IMR-90 (cell line): Measurements from ENCODE around the gene GGA3. TPM values are rescaled to one million over a fixed set of nuclear protein-coding genes. Genes with fewer than 3 reads are reported as not detected.

Source experiments
- ATAC-seq: fragments of 200-7000 bp; cut with Tn5 transposase; 2 replicates; pipeline ENCODE4 v1.9.1; 2020; ENCODE audit warnings: low read depth, mild to moderate bottlenecking, moderate library complexity
- BruUV-seq: library from RNA; stranded (reverse); fragments of 400-500 nt; replicated peaks from 2 replicates; lab custom pipeline; 2021; lab: Mats Ljungman, UMichigan
- CTCF ChIA-PET: fragments of 300-600 bp; formaldehyde crosslinking; extraction: SDS; loops from one replicate; lab custom pipeline; 2021; ENCODE audit warnings: antibody characterized with exemption; lab: Yijun Ruan, JAX
- POLR2A ChIA-PET: fragments of 300-600 bp; sonication (Branson Sonifier 250); formaldehyde crosslinking; loops from one replicate; lab custom pipeline; 2022; ENCODE audit warnings: antibody characterized with exemption; ENCODE audit not compliant: unreplicated experiment; lab: Charles Lee
- DNase-seq: peaks from one replicate; pipeline ENCODE4 v3.0.0; 2013
- H2AFZ ChIP-seq: replicated peaks from 2 replicates; pipeline ENCODE3; 2013; ENCODE audit warnings: low read length, mild to moderate bottlenecking; ENCODE audit not compliant: poor library complexity
- H2AK5ac ChIP-seq: 2 replicates; pipeline ENCODE4 v1.6.1; 2013; ENCODE audit warnings: low read depth, low read length, inconsistent platforms
- H2AK9ac ChIP-seq: replicated peaks from 2 replicates; pipeline ENCODE3; 2013; ENCODE audit warnings: mild to moderate bottlenecking, low read depth, low read length, moderate library complexity; ENCODE audit not compliant: poor library complexity
- H2BK120ac ChIP-seq: 2 replicates; pipeline ENCODE4 v1.6.1; 2013; ENCODE audit warnings: low read depth, low read length, inconsistent platforms
- H2BK15ac ChIP-seq: 3 replicates; pipeline ENCODE4 v1.6.1; 2013; ENCODE audit warnings: low read depth, low read length, inconsistent platforms
- H2BK20ac ChIP-seq: 2 replicates; pipeline ENCODE4 v1.6.1; 2013; ENCODE audit warnings: low read depth, mild to moderate bottlenecking, inconsistent platforms, low read length, moderate library complexity
- H2BK5ac ChIP-seq: 2 replicates; pipeline ENCODE4 v1.6.1; 2013; ENCODE audit warnings: mild to moderate bottlenecking, low read depth, low read length, inconsistent platforms; ENCODE audit not compliant: poor library complexity, severe bottlenecking
- H3K14ac ChIP-seq: replicated peaks from 2 replicates; pipeline ENCODE4 v1.6.1; 2013; ENCODE audit warnings: low read depth, low read length, inconsistent platforms
- H3K18ac ChIP-seq: 2 replicates; pipeline ENCODE4 v1.6.1; 2013; ENCODE audit warnings: low read depth, low read length, control low read depth
- H3K23ac ChIP-seq: 2 replicates; pipeline ENCODE4 v1.6.1; 2013; ENCODE audit warnings: low read depth, low read length, inconsistent platforms
- H3K27ac ChIP-seq: 2 replicates; pipeline ENCODE4 v1.5.1; 2013; ENCODE audit warnings: mild to moderate bottlenecking, control low read depth, low read length; ENCODE audit not compliant: insufficient read depth
- H3K27me3 ChIP-seq: 2 replicates; pipeline ENCODE4 v1.6.1; 2013; ENCODE audit warnings: low read length; ENCODE audit not compliant: control insufficient read depth, insufficient read depth
- H3K36me3 ChIP-seq: 2 replicates; pipeline ENCODE4 v1.6.1; 2013; ENCODE audit warnings: low read length, mixed read lengths; ENCODE audit not compliant: control insufficient read depth, insufficient read depth
- H3K4ac ChIP-seq: 2 replicates; pipeline ENCODE4 v1.6.1; 2013; ENCODE audit warnings: low read depth, low read length, inconsistent platforms
- H3K4me1 ChIP-seq: 2 replicates; pipeline ENCODE4 v1.6.1; 2013; ENCODE audit warnings: low read length, mixed read lengths; ENCODE audit not compliant: control insufficient read depth, insufficient read depth
- H3K4me2 ChIP-seq: 2 replicates; pipeline ENCODE4 v1.6.1; 2013; ENCODE audit warnings: low read depth, mild to moderate bottlenecking, control low read depth, low read length, moderate library complexity
- H3K4me3 ChIP-seq: 2 replicates; pipeline ENCODE4 v1.5.1; 2013; ENCODE audit warnings: low read depth, mild to moderate bottlenecking, control low read depth, low read length, moderate library complexity; ENCODE audit not compliant: insufficient read depth
- H3K56ac ChIP-seq: 2 replicates; pipeline ENCODE4 v1.6.1; 2013; ENCODE audit warnings: low read length, inconsistent platforms; ENCODE audit not compliant: insufficient read depth; ENCODE audit errors: extremely low read depth
- H3K79me1 ChIP-seq, 2 experiments: 2 replicates each; pipeline ENCODE4 v1.6.1; 2013; ENCODE audit warnings: low read length in 2 of 2, inconsistent platforms in 1 of 2, low read depth in 1 of 2
- H3K9ac ChIP-seq: 2 replicates; pipeline ENCODE4 v1.6.1; 2013; ENCODE audit warnings: low read depth, low read length, control low read depth
- H3K9me1 ChIP-seq: 2 replicates; pipeline ENCODE4 v1.6.1; 2013; ENCODE audit warnings: low read length, inconsistent platforms; ENCODE audit not compliant: insufficient read depth
- H3K9me3 ChIP-seq: 2 replicates; pipeline ENCODE4 v1.6.1; 2013; ENCODE audit warnings: low read length; ENCODE audit not compliant: control insufficient read depth, insufficient read depth
- H4K20me1 ChIP-seq: 2 replicates; pipeline ENCODE4 v1.6.1; 2013; ENCODE audit warnings: low read length, inconsistent platforms; ENCODE audit not compliant: insufficient read depth
- H4K5ac ChIP-seq: 2 replicates; pipeline ENCODE4 v1.6.1; 2013; ENCODE audit warnings: mild to moderate bottlenecking, low read depth, low read length, control low read depth
- H4K8ac ChIP-seq, 2 experiments: 2 replicates each; pipeline ENCODE4 v1.6.1; 2013; ENCODE audit warnings: low read depth in 2 of 2, low read length in 2 of 2, control low read depth in 1 of 2, inconsistent platforms in 1 of 2
- H4K91ac ChIP-seq: 2 replicates; pipeline ENCODE4 v1.6.1; 2013; ENCODE audit warnings: low read depth, low read length, inconsistent platforms; ENCODE audit not compliant: insufficient read depth
- CEBPB ChIP-seq: IDR thresholded peaks from 2 replicates; pipeline ENCODE4 v1.6.1; 2012; ENCODE audit warnings: low read depth, low read length, improper control_type of control experiment
- FOS ChIP-seq: fragments of 150-350 bp; IDR thresholded peaks from 2 replicates; pipeline ENCODE4 v1.6.1; 2016; ENCODE audit warnings: low read depth, low read length
- POLR2A ChIP-seq: IDR thresholded peaks from 2 replicates; pipeline ENCODE4 v1.6.1; 2012; ENCODE audit warnings: mild to moderate bottlenecking, low read depth, low read length
- WGBS, 2 experiments: methylation state at CpG; one replicate each; pipeline versions ENCODE4 v1.1.5 to v1.1.7; 2013; ENCODE audit warnings: missing lambda C conversion rate in 2 of 2; ENCODE audit not compliant: insufficient read length in 1 of 2; ENCODE audit errors: extremely low coverage in 2 of 2; 5-methylcytosine and 5-hydroxymethylcytosine counted together
- dilution Hi-C: fragments of 300-500 bp; cut with HindIII; formaldehyde crosslinking; loops from one replicate; pipeline ENCODE4 v1.14.3; 2018; ENCODE audit warnings: low sequenced_read_pairs; ENCODE audit not compliant: unreplicated experiment
- in situ Hi-C: fragments of 300-500 bp; cut with MboI; formaldehyde crosslinking; loops from 3 replicates; pipeline ENCODE4 v1.14.3; 2019; ENCODE audit warnings: low sequenced_read_pairs, inconsistent platforms, mixed read lengths
- intact Hi-C: fragments of 100-400 bp; cut with micrococcal nuclease; formaldehyde crosslinking; loops from 2 replicates; pipeline ENCODE4 v1.10.0; 2022
- polyA plus RNA-seq, 3 experiments: library from polyadenylated mRNA; depleted of rRNA; stranded (reverse); fragments of >200 nt; gene quantifications; 2 replicates each; pipeline ENCODE4 v1.2.3, GENCODE V29; 2012; ENCODE audit warnings: low replicate concordance in 1 of 3
- total RNA-seq: library from RNA; depleted of rRNA; stranded (reverse); fragments of >200 nt; gene quantifications from 2 replicates; pipeline ENCODE4 v1.2.3, GENCODE V29; 2012; rRNA removed

The GGA3 gene
- total and polyA plus RNA-seq, 2 of the 4 experiments (the other 2 are of a cell fraction), result 15.1 to 35.2 TPM

- no CpG with 5 or more reads among the region's 6 CpGs for WGBS, 2 experiments
- no peak overlapping the region for H2BK120ac ChIP-seq
- no peak overlapping the region for H2BK20ac ChIP-seq
- H3K27ac ChIP-seq, result no peak overlapping the region
- H4K5ac ChIP-seq, result no peak overlapping the region
- H2AFZ ChIP-seq, result no peak overlapping the region
- DNase-seq (no peak), ATAC-seq (no peak)
- no peak overlapping the region for H2BK5ac ChIP-seq
- no peak overlapping the region for H2AK5ac ChIP-seq
- no peaks in the 10 kb centered on the region for H3K9me3 ChIP-seq
- in situ Hi-C loops, result no loop called here
- H2BK15ac ChIP-seq, result no peak overlapping the region
- H4K8ac ChIP-seq, result no peak overlapping the region
- intact Hi-C loops, result no loop called here
- H3K4me1 ChIP-seq, result peaks cover 1% of the 10 kb centered on the region; the same call in 1 of the 2 replicates
- H3K79me1 ChIP-seq, result peaks cover 3 to 7% of the 10 kb centered on the region in 2 experiments; a peak in 3 of 4 replicates
- no peak overlapping the region for H3K56ac ChIP-seq
- H3K27me3 ChIP-seq, result no peaks in the 10 kb centered on the region
- dilution Hi-C loops, result no loop called here
- no TSS peak for BruUV-seq
- no peak overlapping the region for H2AK9ac ChIP-seq
- H3K4me3 ChIP-seq, result no peak overlapping the region
- H3K4me2 ChIP-seq, result no peak overlapping the region
- no peak overlapping the region for H3K9ac ChIP-seq
- H4K91ac ChIP-seq, result no peak overlapping the region
- no peak overlapping the region for H3K18ac ChIP-seq
- 0 out of 2 replicates have a peak, but pooled peaks cover 3% of the 10 kb centered on the region for H3K9me1 ChIP-seq
- H3K23ac ChIP-seq, result no peak overlapping the region
- POLR2A ChIA-PET, result no interaction called here
- TF ChIP-seq FOS (no peak), POLR2A (no peak), CEBPB (no peak)
- no peaks in the 10 kb centered on the region for H3K36me3 ChIP-seq
- H3K4ac ChIP-seq, result no peak overlapping the region
- H4K20me1 ChIP-seq, result no peaks in the 10 kb centered on the region
- H3K14ac ChIP-seq, result no peak overlapping the region
- CTCF ChIA-PET, result no interaction called here
These were observed 72.8 kb downstream of the GGA3 start for GRCh38 chr17:75188614-75189013.

Other genes starting within 250 kb of the GGA3 start
- 42.5 and 53.9 TPM in 2 replicates for gene MRPL58, start 248.9 kb downstream of the GGA3 start, total RNA-seq
- gene MRPL58, start 248.9 kb downstream of the GGA3 start, polyA plus RNA-seq (2012; rRNA removed), result 49.0 and 53.0 TPM in 2 replicates
- gene ATP5PD, start 214.6 kb downstream of the GGA3 start, total RNA-seq, result 365 and 373 TPM in 2 replicates
- gene ATP5PD, start 214.6 kb downstream of the GGA3 start, polyA plus RNA-seq (2012; rRNA removed), result 331 and 425 TPM in 2 replicates
- 9.1 and 9.4 TPM in 2 replicates for gene KCTD2, start 214.4 kb downstream of the GGA3 start, total RNA-seq
- gene KCTD2, start 214.4 kb downstream of the GGA3 start, polyA plus RNA-seq (2012; rRNA removed), result 18.3 and 18.4 TPM in 2 replicates
- 1.1 and 1.8 TPM in 2 replicates for gene SLC16A5, start 173.7 kb downstream of the GGA3 start, total RNA-seq
- 5.9 and 7.1 TPM in 2 replicates for gene SLC16A5, start 173.7 kb downstream of the GGA3 start, polyA plus RNA-seq (2012; rRNA removed)
- 1.7 and 1.8 TPM in 2 replicates for gene ARMC7, start 151.6 kb downstream of the GGA3 start, total RNA-seq
- gene ARMC7, start 151.6 kb downstream of the GGA3 start, polyA plus RNA-seq (2012; rRNA removed), result 6.9 and 7.3 TPM in 2 replicates
- 23.1 and 24.0 TPM in 2 replicates for gene NT5C, start 129.9 kb downstream of the GGA3 start, total RNA-seq
- gene NT5C, start 129.9 kb downstream of the GGA3 start, polyA plus RNA-seq (2012; rRNA removed), result 44.6 and 62.1 TPM in 2 replicates
- gene JPT1, start 107.1 kb downstream of the GGA3 start, total RNA-seq, result 118 and 127 TPM in 2 replicates
- 236 and 272 TPM in 2 replicates for gene JPT1, start 107.1 kb downstream of the GGA3 start, polyA plus RNA-seq (2012; rRNA removed)
- 71.3 and 133 TPM in 2 replicates for gene SUMO2, start 78.6 kb downstream of the GGA3 start, total RNA-seq
- gene SUMO2, start 78.6 kb downstream of the GGA3 start, polyA plus RNA-seq (2012; rRNA removed), result 75.5 and 83.7 TPM in 2 replicates
- gene NUP85, start 55.9 kb downstream of the GGA3 start, total RNA-seq, result 26.7 and 29.4 TPM in 2 replicates
- 54.4 and 59.3 TPM in 2 replicates for gene NUP85, start 55.9 kb downstream of the GGA3 start, polyA plus RNA-seq (2012; rRNA removed)
- 55.9 and 62.5 TPM in 2 replicates for gene MRPS7, start 273 bp upstream of the GGA3 start, total RNA-seq
- 60.5 and 70.3 TPM in 2 replicates for gene MRPS7, start 273 bp upstream of the GGA3 start, polyA plus RNA-seq (2012; rRNA removed)
- 3.3 and 4.1 TPM in 2 replicates for gene MIF4GD, start 9.6 kb upstream of the GGA3 start, total RNA-seq
- gene MIF4GD, start 9.6 kb upstream of the GGA3 start, polyA plus RNA-seq (2012; rRNA removed), result 6.9 and 7.7 TPM in 2 replicates
- gene SLC25A19, start 27.8 kb upstream of the GGA3 start, total RNA-seq, result 8.3 and 9.1 TPM in 2 replicates
- gene SLC25A19, start 27.8 kb upstream of the GGA3 start, polyA plus RNA-seq (2012; rRNA removed), result 9.2 and 10.1 TPM in 2 replicates
- 45.0 and 49.3 TPM in 2 replicates for gene GRB2, start 144.1 kb upstream of the GGA3 start, total RNA-seq
- gene GRB2, start 144.1 kb upstream of the GGA3 start, polyA plus RNA-seq (2012; rRNA removed), result 56.9 and 62.1 TPM in 2 replicates
- 8.4 and 11.4 TPM in 2 replicates for gene TMEM94, start 195.0 kb upstream of the GGA3 start, total RNA-seq
- 59.2 and 64.7 TPM in 2 replicates for gene TMEM94, start 195.0 kb upstream of the GGA3 start, polyA plus RNA-seq (2012; rRNA removed)